GM12801 (cell line): ENCODE measurements around the gene AASS.

Experiments used
- TF ChIP-seq, protein P1 (sequence below): IDR thresholded peaks from one replicate; pipeline ENCODE4 v1.5.1; 2011; ENCODE audit warnings: control low read depth; ENCODE audit not compliant: insufficient read length; ENCODE audit errors: extremely low read depth

Gene AASS

DNA sequence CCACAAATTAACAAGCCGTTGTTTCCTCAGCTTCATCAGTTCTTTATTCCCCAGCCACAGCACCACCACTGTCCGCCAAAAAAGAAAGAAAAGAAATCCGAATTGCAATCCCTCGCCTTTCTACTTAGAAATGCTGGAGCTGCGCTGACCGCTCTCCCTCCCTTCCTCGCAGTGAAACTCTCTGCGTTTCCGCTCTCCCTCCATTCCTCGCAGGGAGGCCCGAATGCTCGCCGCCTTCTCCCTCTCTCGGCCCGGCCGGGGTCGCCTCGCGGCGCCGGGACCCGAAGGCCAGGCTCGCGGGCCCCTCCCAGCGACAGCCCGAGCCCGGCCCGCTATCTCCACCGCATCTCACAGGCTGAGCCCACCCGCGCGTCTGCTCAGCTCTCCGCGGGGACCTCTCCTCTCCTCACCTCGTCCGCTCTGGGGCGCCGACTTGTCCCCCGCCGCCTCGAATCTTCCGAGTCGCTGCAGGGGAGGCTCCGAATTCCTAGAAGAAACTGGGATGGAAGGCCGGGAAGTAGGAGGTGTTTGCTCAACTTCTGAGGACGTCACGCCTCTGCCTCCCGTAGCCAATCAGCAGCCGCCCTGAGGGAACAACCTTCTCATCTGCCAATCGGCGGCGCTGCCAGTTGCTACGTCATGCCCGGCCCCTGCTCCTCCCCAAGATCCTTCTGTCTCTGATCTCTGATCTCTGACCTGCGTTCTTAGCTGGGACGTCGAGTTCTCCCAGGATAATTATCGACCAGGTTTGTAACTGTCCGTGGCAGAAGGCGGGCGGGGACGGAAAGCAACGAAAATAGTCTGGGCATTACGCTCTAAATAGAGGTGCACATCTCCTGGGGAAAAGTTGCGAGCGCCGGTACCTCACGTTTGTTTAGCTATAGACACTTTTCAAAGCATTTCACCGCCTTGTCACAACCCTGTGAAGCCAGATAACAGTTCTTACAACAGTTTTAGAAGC, at the start of gene AASS:
Gene AASS, minus strand, starts transcription at position 499 of the 961 bp plus-strand sequence. CDS start 10,523 bp downstream, outside the sequence.
- TF ChIP-seq, protein P1, sequence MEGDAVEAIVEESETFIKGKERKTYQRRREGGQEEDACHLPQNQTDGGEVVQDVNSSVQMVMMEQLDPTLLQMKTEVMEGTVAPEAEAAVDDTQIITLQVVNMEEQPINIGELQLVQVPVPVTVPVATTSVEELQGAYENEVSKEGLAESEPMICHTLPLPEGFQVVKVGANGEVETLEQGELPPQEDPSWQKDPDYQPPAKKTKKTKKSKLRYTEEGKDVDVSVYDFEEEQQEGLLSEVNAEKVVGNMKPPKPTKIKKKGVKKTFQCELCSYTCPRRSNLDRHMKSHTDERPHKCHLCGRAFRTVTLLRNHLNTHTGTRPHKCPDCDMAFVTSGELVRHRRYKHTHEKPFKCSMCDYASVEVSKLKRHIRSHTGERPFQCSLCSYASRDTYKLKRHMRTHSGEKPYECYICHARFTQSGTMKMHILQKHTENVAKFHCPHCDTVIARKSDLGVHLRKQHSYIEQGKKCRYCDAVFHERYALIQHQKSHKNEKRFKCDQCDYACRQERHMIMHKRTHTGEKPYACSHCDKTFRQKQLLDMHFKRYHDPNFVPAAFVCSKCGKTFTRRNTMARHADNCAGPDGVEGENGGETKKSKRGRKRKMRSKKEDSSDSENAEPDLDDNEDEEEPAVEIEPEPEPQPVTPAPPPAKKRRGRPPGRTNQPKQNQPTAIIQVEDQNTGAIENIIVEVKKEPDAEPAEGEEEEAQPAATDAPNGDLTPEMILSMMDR, result no peak

DNA sequence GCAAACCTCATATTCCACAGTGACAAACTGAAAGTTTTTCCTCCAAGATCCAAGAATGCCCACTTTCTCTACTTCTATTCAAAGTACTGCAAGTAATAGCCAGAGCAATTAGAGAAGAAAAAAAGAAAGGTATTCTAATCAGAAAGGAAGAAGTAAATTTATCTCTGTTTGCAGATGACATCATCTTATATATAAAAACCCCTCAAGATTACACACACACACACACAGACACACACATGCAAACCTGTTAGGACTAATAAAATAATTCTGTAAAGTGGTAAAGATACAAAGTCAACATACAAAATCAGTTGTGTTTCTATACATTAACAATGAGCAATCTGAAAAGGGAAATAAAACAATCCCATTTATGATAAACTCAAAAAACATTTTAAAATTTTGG, 44.7 kb upstream of the AASS start:
- TF ChIP-seq, protein P1, result no peak

DNA sequence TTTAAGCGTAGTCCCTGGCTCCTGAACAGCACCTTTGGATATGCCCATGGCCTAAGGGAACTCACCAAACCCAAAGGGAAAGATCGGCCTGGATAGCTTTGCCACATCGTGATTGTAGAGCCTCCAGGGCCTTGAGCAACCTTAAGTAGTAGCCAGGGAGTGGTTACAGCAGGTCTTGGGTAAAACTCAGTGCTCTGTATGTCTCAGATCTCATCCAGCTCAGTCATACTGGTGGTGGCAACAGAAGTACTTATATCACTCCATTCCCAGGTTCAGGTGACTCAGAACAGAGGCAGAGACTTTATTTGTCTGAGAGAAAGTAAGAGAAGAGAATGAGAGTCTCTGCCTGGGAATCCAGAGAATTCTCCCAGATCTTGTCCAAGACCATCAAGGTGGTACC, 39.1 kb upstream of the AASS start:
- TF ChIP-seq, protein P1, result no peak

DNA sequence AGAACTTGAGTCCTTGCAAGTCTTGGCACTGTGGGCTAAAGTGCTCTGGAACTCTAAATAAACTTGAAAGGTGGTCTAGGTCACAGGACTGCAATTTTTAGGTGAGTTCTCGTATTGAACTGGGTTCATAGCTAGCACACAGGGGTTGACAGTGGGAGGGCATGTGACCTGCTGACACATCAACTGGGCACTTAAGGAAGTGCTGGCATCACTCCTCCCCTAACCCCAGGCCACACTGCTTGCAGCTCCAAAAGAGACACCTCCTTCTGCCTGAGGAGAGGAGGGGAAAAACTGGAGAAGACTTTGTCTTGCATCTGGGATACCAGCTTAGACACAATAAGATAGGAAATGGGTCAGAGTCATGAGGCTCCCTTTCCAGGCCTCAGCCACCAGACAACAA, 38.0 kb upstream of the AASS start:
- TF ChIP-seq, protein P1, result no peak

DNA sequence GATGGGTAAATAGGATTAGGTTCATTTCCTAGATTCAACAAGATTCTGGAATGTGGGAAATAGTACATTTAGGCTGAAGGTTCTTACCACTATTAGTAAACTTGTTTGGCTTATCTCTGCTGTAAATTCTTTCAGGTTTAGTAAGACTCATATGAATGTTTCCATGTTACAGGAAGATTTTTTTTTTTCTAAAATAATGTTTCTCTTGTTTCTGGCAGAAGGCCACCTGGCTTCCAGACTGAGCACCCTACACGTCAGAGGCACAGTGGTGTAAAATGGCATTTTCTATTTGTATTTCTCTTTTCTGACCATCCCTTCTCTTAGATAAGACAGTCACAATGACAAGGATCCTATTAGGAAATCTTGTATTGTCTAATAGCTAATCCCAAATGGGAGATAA, 22.7 kb upstream of the AASS start:
- TF ChIP-seq, protein P1, result no peak

DNA sequence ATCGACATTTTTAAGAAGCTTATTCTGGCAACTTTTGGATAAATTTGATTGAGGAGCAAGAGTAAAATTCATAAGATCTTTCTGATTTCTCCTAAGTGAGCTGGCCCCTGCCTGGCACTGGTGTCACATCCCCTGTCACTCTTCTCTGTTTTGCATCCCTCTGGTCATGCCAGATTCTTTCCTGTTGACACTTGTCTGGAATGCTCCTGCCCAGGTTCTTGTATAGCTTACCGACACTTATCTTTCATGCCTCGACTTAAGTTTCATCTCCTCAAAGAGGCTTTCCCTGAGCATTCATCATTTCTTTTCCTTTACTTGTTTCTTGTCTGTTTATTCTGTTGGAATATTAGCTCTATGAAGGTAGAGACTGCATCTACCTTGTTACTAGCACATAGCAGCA, 22.2 kb upstream of the AASS start:
- TF ChIP-seq, protein P1, result no peak

DNA sequence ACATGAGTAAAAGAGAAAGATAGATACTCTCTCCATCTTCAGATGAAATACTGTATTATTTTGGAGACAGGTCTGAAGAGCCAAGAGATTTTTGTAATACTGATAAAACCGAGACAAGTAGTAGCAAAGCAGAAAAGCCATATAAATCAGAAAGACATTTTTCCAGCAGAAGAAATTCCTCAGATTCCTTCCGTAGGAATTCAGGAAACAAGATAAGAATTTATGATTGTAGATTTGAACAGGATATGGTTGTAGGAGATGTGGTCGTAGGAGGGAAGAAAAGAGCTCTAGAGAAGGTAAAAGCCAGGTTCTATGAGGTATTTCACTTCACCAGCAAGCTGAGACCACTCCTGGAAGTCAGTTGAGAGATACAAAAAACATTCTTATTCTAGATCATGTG, 17.6 kb upstream of the AASS start:
- TF ChIP-seq, protein P1, result no peak
